ENCODE results near the gene ALDH7A1.

Gene ALDH7A1

GRCh38 chr5:126509339-126509738 lies 85.7 kb downstream of the ALDH7A1 start:
- no peak for DNase-seq (ENCODE audit: low spot score)

GRCh38 chr5:126508962-126509279 lies 86.1 kb downstream of the ALDH7A1 start:
- DNase-seq (ENCODE audit: low spot score), result no peak

GRCh38 chr5:126508251-126508961 lies 86.6 kb downstream of the ALDH7A1 start:
- no peak for DNase-seq (ENCODE audit: low spot score)

- no peak for DNase-seq (ENCODE audit: low spot score)
These were observed 88.9 kb downstream of the ALDH7A1 start for GRCh38 chr5:126506079-126506478.

GRCh38 chr5:126503602-126504104 lies 91.4 kb downstream of the ALDH7A1 start:
- no peak for DNase-seq (ENCODE audit: low spot score)

- DNase-seq (ENCODE audit: low spot score), result no peak
These were observed 93.6 kb downstream of the ALDH7A1 start for GRCh38 chr5:126501448-126501847.

GRCh38 chr5:126499853-126500342 lies 95.1 kb downstream of the ALDH7A1 start:
- no peak for DNase-seq (ENCODE audit: low spot score)

GRCh38 chr5:126499278-126499677 lies 95.7 kb downstream of the ALDH7A1 start:
- DNase-seq (ENCODE audit: low spot score), result no peak

- DNase-seq (ENCODE audit: low spot score), result no peak
These were observed 97.5 kb downstream of the ALDH7A1 start for GRCh38 chr5:126497506-126497905.

GRCh38 chr5:126494393-126494792 lies 100.6 kb downstream of the ALDH7A1 start:
- no peak for DNase-seq (ENCODE audit: low spot score)

GRCh38 chr5:126492939-126493338 lies 102.1 kb downstream of the ALDH7A1 start:
- DNase-seq (ENCODE audit: low spot score), result no peak

GRCh38 chr5:126490167-126490940 lies 104.7 kb downstream of the ALDH7A1 start:
- no peak for DNase-seq (ENCODE audit: low spot score)

GRCh38 chr5:126488443-126489065 lies 106.5 kb downstream of the ALDH7A1 start:
- no peak for DNase-seq (ENCODE audit: low spot score)

- DNase-seq (ENCODE audit: low spot score), result no peak
These were observed 107.4 kb downstream of the ALDH7A1 start for GRCh38 chr5:126487596-126487995.

GRCh38 chr5:126486332-126486731 lies 108.7 kb downstream of the ALDH7A1 start:
- no peak for DNase-seq (ENCODE audit: low spot score)

GRCh38 chr5:126484253-126484652 lies 110.8 kb downstream of the ALDH7A1 start:
- no peak for DNase-seq (ENCODE audit: low spot score)

GRCh38 chr5:126483156-126483555 lies 111.9 kb downstream of the ALDH7A1 start:
- no peak for DNase-seq (ENCODE audit: low spot score)

GRCh38 chr5:126482591-126482990 lies 112.4 kb downstream of the ALDH7A1 start:
- no peak for DNase-seq (ENCODE audit: low spot score)

- no peak for DNase-seq (ENCODE audit: low spot score)
These were observed 113.8 kb downstream of the ALDH7A1 start for GRCh38 chr5:126481243-126481642.

Data from D341Med (cell line).